MM.1S (cell line): ENCODE data around the gene TOP2A.

Source experiments
- DNase-seq: peaks from one replicate; pipeline ENCODE4 v3.0.0-alpha.2; 2015
- H2AFZ ChIP-seq: fragments of 300-600 bp; sonication (generic); 2 replicates; pipeline ENCODE4 v1.6.0; 2016; ENCODE audit warnings: antibody characterized with exemption, low read length
- H3F3A ChIP-seq: fragments of 300-600 bp; sonication (generic); 2 replicates; pipeline ENCODE4 v1.6.1; 2016; ENCODE audit warnings: mild to moderate bottlenecking, antibody characterized with exemption, low read length, moderate library complexity, mixed read lengths; ENCODE audit not compliant: insufficient read depth
- H3K27ac ChIP-seq: fragments of 300-600 bp; sonication (generic); 2 replicates; pipeline ENCODE4 v1.5.1; 2016; ENCODE audit warnings: mild to moderate bottlenecking, low read length
- H3K27me3 ChIP-seq: fragments of 300-600 bp; sonication (generic); replicated peaks from 2 replicates; pipeline ENCODE4 v1.6.0; 2016; ENCODE audit warnings: low read length; ENCODE audit not compliant: insufficient read depth
- H3K36me3 ChIP-seq: fragments of 300-600 bp; sonication (generic); replicated peaks from 2 replicates; pipeline ENCODE4 v1.6.1; 2016; ENCODE audit warnings: mild to moderate bottlenecking, low read length, mixed read lengths; ENCODE audit not compliant: insufficient read depth
- H3K4me1 ChIP-seq: fragments of 300-600 bp; sonication (generic); 2 replicates; pipeline ENCODE4 v1.6.1; 2016; ENCODE audit warnings: low read length, mixed read lengths
- H3K4me2 ChIP-seq: fragments of 300-600 bp; sonication (generic); 2 replicates; pipeline ENCODE4 v1.6.0; 2016; ENCODE audit warnings: low read depth, low read length
- H3K4me3 ChIP-seq: fragments of 300-600 bp; sonication (generic); 2 replicates; pipeline ENCODE4 v1.5.1; 2016; ENCODE audit warnings: low read length, mixed read lengths
- H3K79me2 ChIP-seq: fragments of 300-600 bp; sonication (generic); 2 replicates; pipeline ENCODE4 v1.6.1; 2016; ENCODE audit warnings: mixed run types, low read length, mixed read lengths
- H3K9ac ChIP-seq: fragments of 300-600 bp; sonication (generic); 2 replicates; pipeline ENCODE4 v1.6.1; 2016; ENCODE audit warnings: low read length, mixed read lengths
- H3K9me2 ChIP-seq: fragments of 300-600 bp; sonication (generic); replicated peaks from 2 replicates; pipeline ENCODE4 v1.6.1; 2016; ENCODE audit warnings: mild to moderate bottlenecking, low read length, mixed read lengths; ENCODE audit not compliant: insufficient read depth
- H3K9me3 ChIP-seq: fragments of 300-600 bp; sonication (generic); replicated peaks from 2 replicates; pipeline ENCODE4 v1.6.1; 2016; ENCODE audit warnings: mild to moderate bottlenecking, low read length, mixed read lengths; ENCODE audit not compliant: insufficient read depth
- H4K20me1 ChIP-seq: fragments of 300-600 bp; sonication (generic); 2 replicates; pipeline ENCODE4 v1.6.1; 2016; ENCODE audit warnings: mild to moderate bottlenecking, low read length, moderate library complexity, mixed read lengths; ENCODE audit not compliant: insufficient read depth
- CTCF ChIP-seq: fragments of 300-600 bp; sonication (generic); IDR thresholded peaks from 2 replicates; pipeline ENCODE4 v1.5.1; 2016; ENCODE audit warnings: antibody characterized with exemption, low read length, mixed read lengths
- EZH2 ChIP-seq: fragments of 300-600 bp; sonication (generic); optimal IDR thresholded peaks from 2 replicates; pipeline ENCODE3; 2017; ENCODE audit warnings: low read depth, mild to moderate bottlenecking, antibody characterized with exemption, low read length, mixed read lengths
- EZH2phosphoT487 ChIP-seq: fragments of 300-600 bp; sonication (generic); IDR thresholded peaks from 2 replicates; pipeline ENCODE4 v1.6.1; 2018; ENCODE audit warnings: antibody characterized with exemption, low read length

TOP2A gene

GRCh38 chr17:40366861-40367518 lies 50.7 kb downstream of the TOP2A start:
- Histone ChIP-seq H3K9me3 (no peaks in the 10 kb centered on the region), H3K9ac (no peak overlapping the region), H3K4me1 (peaks cover 5% of the 10 kb centered on the region), H3K9me2 (no peaks in the 10 kb centered on the region), H3K79me2 (no peaks in the 10 kb centered on the region), H3K36me3 (no peaks in the 10 kb centered on the region), H3K4me3 (no peak overlapping the region), H2AFZ (no peak overlapping the region), H3K4me2 (no peak overlapping the region), H3F3A (no peaks in the 10 kb centered on the region), H3K27me3 (no peaks in the 10 kb centered on the region), H4K20me1 (no peaks in the 10 kb centered on the region), H3K27ac (no peak overlapping the region)
- TF ChIP-seq EZH2 (no peak), EZH2phosphoT487 (no peak), CTCF (no peak)
- no peak for DNase-seq

GRCh38 chr17:40366076-40366860 lies 51.4 kb downstream of the TOP2A start:
- Histone ChIP-seq H3K4me3 (no peak overlapping the region), H3K27me3 (no peaks in the 10 kb centered on the region), H3K9me2 (no peaks in the 10 kb centered on the region), H3K36me3 (no peaks in the 10 kb centered on the region), H4K20me1 (no peaks in the 10 kb centered on the region), H3K27ac (no peak overlapping the region), H3F3A (no peaks in the 10 kb centered on the region), H2AFZ (no peak overlapping the region), H3K4me2 (no peak overlapping the region), H3K4me1 (peaks cover 4% of the 10 kb centered on the region; the same call in 1 of the 2 replicates), H3K79me2 (no peaks in the 10 kb centered on the region), H3K9ac (no peak overlapping the region), H3K9me3 (no peaks in the 10 kb centered on the region)
- no peak for TF ChIP-seq CTCF
- no peak for TF ChIP-seq EZH2phosphoT487
- TF ChIP-seq EZH2 = no peak
- no peak for DNase-seq

DNA sequence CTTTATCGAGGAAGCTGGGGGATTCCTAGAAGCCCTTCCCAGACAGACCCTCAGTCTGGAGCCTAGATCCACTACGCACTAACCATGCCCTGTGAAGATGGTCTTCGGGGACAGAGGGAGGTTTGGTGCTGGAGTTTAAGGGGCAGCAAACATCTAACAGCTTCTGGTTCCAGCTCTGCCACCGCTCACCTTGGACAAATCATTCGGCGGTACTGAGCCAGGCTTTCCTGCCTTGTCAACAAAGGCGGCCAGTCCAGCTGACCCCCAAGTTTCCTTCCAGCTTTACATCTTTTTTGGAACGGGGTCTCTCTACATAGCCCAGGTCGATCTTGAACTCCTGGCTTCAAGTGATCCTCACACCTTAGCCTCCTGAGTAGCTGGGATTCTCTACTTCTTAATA lies 52.8 kb downstream of the TOP2A start:
- TF ChIP-seq EZH2phosphoT487 (no peak), EZH2 (no peak), CTCF (no peak)
- Histone ChIP-seq H3K79me2 (no peaks in the 10 kb centered on the region), H3K27me3 (no peaks in the 10 kb centered on the region), H3K27ac (no peak overlapping the region), H4K20me1 (no peaks in the 10 kb centered on the region), H3K36me3 (no peaks in the 10 kb centered on the region), H3K9me2 (no peaks in the 10 kb centered on the region), H3K4me3 (no peak overlapping the region), H3K9ac (no peak overlapping the region), H2AFZ (no peak overlapping the region), H3K9me3 (no peaks in the 10 kb centered on the region), H3F3A (no peaks in the 10 kb centered on the region), H3K4me2 (no peak overlapping the region), H3K4me1 (peaks cover 4% of the 10 kb centered on the region; the same call in 1 of the 2 replicates)
- DNase-seq = no peak
